ENCODE measurements around the gene ELSPBP1.

DNA sequence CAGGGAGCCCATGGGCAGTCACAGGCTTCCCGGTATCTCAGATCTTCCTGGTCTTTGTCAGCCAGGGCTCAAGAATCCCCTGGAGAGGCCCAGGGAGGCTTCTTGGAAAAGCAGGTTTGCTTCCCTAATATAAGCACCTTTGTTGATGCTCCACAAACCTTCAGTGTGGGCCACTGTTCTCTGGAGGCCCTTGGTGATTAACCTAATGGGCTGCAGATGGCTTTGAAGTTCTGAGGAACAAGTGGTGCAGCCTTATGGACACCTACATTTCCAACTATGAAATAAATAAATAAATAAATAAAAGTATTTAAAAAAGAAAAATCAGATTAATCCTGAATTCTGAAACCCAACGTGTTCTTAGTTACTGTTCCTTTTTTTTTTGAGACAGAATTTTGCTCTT, 2.4 kb upstream of the ELSPBP1 start, which contains the start of gene BSPH1:
- TF ChIP-seq, protein P1, sequence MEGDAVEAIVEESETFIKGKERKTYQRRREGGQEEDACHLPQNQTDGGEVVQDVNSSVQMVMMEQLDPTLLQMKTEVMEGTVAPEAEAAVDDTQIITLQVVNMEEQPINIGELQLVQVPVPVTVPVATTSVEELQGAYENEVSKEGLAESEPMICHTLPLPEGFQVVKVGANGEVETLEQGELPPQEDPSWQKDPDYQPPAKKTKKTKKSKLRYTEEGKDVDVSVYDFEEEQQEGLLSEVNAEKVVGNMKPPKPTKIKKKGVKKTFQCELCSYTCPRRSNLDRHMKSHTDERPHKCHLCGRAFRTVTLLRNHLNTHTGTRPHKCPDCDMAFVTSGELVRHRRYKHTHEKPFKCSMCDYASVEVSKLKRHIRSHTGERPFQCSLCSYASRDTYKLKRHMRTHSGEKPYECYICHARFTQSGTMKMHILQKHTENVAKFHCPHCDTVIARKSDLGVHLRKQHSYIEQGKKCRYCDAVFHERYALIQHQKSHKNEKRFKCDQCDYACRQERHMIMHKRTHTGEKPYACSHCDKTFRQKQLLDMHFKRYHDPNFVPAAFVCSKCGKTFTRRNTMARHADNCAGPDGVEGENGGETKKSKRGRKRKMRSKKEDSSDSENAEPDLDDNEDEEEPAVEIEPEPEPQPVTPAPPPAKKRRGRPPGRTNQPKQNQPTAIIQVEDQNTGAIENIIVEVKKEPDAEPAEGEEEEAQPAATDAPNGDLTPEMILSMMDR (tag by site-specific recombination; IDR thresholded peaks at IDR 0.05), result no peak
- TF ChIP-seq WT1 (tag by site-specific recombination; IDR thresholded peaks at IDR 0.05) (no peak), BCL11B (tag by site-specific recombination; IDR thresholded peaks at IDR 0.05; ENCODE audit: low read depth) (no peak), ZNF10 (tag by site-specific recombination; IDR thresholded peaks at IDR 0.05) (no peak), MEIS1 (CRISPR knock-in tag; IDR thresholded peaks at IDR 0.05; ENCODE audit: borderline replicate concordance) (no peak), ZNF350 (tag by site-specific recombination; IDR thresholded peaks at IDR 0.05) (no peak), ZNF37A (tag by site-specific recombination; IDR thresholded peaks at IDR 0.05) (no peak), ZBTB7A (tag by site-specific recombination; IDR thresholded peaks at IDR 0.05; ENCODE audit: low read depth) (no peak), HOXA7 (CRISPR knock-in tag; IDR thresholded peaks at IDR 0.05; ENCODE audit: borderline replicate concordance) (no peak), ZNF280D (tag by site-specific recombination; IDR thresholded peaks at IDR 0.05) (no peak)
- TF ChIP-seq, protein P2, sequence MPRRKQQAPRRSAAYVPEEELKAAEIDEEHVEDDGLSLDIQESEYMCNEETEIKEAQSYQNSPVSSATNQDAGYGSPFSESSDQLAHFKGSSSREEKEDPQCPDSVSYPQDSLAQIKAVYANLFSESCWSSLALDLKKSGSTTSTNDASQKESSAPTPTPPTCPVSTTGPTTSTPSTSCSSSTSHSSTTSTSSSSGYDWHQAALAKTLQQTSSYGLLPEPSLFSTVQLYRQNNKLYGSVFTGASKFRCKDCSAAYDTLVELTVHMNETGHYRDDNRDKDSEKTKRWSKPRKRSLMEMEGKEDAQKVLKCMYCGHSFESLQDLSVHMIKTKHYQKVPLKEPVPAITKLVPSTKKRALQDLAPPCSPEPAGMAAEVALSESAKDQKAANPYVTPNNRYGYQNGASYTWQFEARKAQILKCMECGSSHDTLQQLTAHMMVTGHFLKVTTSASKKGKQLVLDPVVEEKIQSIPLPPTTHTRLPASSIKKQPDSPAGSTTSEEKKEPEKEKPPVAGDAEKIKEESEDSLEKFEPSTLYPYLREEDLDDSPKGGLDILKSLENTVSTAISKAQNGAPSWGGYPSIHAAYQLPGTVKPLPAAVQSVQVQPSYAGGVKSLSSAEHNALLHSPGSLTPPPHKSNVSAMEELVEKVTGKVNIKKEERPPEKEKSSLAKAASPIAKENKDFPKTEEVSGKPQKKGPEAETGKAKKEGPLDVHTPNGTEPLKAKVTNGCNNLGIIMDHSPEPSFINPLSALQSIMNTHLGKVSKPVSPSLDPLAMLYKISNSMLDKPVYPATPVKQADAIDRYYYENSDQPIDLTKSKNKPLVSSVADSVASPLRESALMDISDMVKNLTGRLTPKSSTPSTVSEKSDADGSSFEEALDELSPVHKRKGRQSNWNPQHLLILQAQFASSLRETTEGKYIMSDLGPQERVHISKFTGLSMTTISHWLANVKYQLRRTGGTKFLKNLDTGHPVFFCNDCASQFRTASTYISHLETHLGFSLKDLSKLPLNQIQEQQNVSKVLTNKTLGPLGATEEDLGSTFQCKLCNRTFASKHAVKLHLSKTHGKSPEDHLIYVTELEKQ (tag by site-specific recombination; IDR thresholded peaks at IDR 0.05; ENCODE audit: borderline replicate concordance), result no peak
- TF ChIP-seq, protein P3, sequence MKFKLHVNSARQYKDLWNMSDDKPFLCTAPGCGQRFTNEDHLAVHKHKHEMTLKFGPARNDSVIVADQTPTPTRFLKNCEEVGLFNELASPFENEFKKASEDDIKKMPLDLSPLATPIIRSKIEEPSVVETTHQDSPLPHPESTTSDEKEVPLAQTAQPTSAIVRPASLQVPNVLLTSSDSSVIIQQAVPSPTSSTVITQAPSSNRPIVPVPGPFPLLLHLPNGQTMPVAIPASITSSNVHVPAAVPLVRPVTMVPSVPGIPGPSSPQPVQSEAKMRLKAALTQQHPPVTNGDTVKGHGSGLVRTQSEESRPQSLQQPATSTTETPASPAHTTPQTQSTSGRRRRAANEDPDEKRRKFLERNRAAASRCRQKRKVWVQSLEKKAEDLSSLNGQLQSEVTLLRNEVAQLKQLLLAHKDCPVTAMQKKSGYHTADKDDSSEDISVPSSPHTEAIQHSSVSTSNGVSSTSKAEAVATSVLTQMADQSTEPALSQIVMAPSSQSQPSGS (tag by site-specific recombination; IDR thresholded peaks at IDR 0.05; ENCODE audit: low read depth), result no peak
